GM23338 (cell line): ENCODE data around the gene HIVEP3. TPM values are rescaled to one million over a fixed set of nuclear protein-coding genes. Genes with fewer than 3 reads are reported as not detected.

ENCODE experiments used
- ATAC-seq: fragments of 200-7000 bp; cut with Tn5 transposase; 3 replicates; pipeline ENCODE4 v1.9.1; 2020
- DNase-seq: peaks from one replicate; pipeline ENCODE4 v3.0.0-alpha.2; 2015; ENCODE audit warnings: low spot score
- H2AFZ ChIP-seq: fragments of 200-600 bp; sonication (generic); 2 replicates; pipeline ENCODE4 v1.8.0; 2016; ENCODE audit warnings: antibody characterized with exemption, mild to moderate bottlenecking, moderate library complexity
- H3F3A ChIP-seq: fragments of 200-600 bp; sonication (generic); replicated peaks from 2 replicates; pipeline ENCODE4 v1.8.0; 2017; ENCODE audit warnings: antibody characterized with exemption, mixed run types, low read depth
- H3K27ac ChIP-seq: fragments of 200-600 bp; sonication (generic); 2 replicates; pipeline ENCODE4 v1.6.1; 2016; ENCODE audit warnings: low read depth
- H3K27me3 ChIP-seq: fragments of 200-600 bp; sonication (generic); 2 replicates; pipeline ENCODE4 v1.8.0; 2016; ENCODE audit warnings: mild to moderate bottlenecking, mixed run types, moderate library complexity; ENCODE audit not compliant: insufficient read depth
- H3K36me3 ChIP-seq: fragments of 200-600 bp; sonication (generic); 2 replicates; pipeline ENCODE4 v1.8.0; 2016; ENCODE audit warnings: mild to moderate bottlenecking; ENCODE audit not compliant: insufficient read depth
- H3K4me1 ChIP-seq: fragments of 200-600 bp; sonication (generic); 2 replicates; pipeline ENCODE4 v1.8.0; 2016; ENCODE audit warnings: mild to moderate bottlenecking, moderate library complexity; ENCODE audit not compliant: insufficient read depth
- H3K4me2 ChIP-seq: fragments of 200-600 bp; sonication (generic); 2 replicates; pipeline ENCODE4 v1.7.1; 2017; ENCODE audit warnings: mixed run types
- H3K4me3 ChIP-seq: fragments of 200-600 bp; sonication (generic); 2 replicates; pipeline ENCODE4 v1.6.1; 2016; ENCODE audit warnings: mixed run types
- H3K79me2 ChIP-seq: fragments of 200-600 bp; sonication (generic); replicated peaks from 2 replicates; pipeline ENCODE4 v1.8.0; 2017; ENCODE audit warnings: mild to moderate bottlenecking; ENCODE audit not compliant: insufficient read depth
- H3K9me2 ChIP-seq: fragments of 200-600 bp; sonication (generic); 2 replicates; pipeline ENCODE4 v1.8.0; 2017; ENCODE audit not compliant: insufficient read depth
- H4K20me1 ChIP-seq: fragments of 200-600 bp; sonication (generic); replicated peaks from 2 replicates; pipeline ENCODE4 v1.8.0; 2017; ENCODE audit warnings: mild to moderate bottlenecking; ENCODE audit not compliant: insufficient read depth
- H3K27ac Mint-ChIP-seq: 2 replicates; pipeline ENCODE4 v1.8.0; 2020; ENCODE audit warnings: inconsistent platforms, mild to moderate bottlenecking, moderate library complexity, mixed read lengths
- H3K27me3 Mint-ChIP-seq: 3 replicates; pipeline ENCODE4 v1.8.0; 2022; ENCODE audit warnings: low read depth, mild to moderate bottlenecking, moderate library complexity, mixed read lengths, inconsistent platforms; ENCODE audit not compliant: insufficient read depth, poor library complexity
- H3K36me3 Mint-ChIP-seq: 3 replicates; pipeline ENCODE4 v1.8.0; 2021; ENCODE audit warnings: low read depth, mild to moderate bottlenecking, inconsistent platforms, moderate library complexity, mixed read lengths
- H3K4me1 Mint-ChIP-seq: 3 replicates; pipeline ENCODE4 v1.8.0; 2020; ENCODE audit warnings: mild to moderate bottlenecking, inconsistent platforms, mixed read lengths
- H3K4me3 Mint-ChIP-seq: 3 replicates; pipeline ENCODE4 v1.8.0; 2021; ENCODE audit warnings: moderate library complexity, mild to moderate bottlenecking, inconsistent platforms, mixed read lengths
- H3K9me3 Mint-ChIP-seq: 3 replicates; pipeline ENCODE4 v1.8.0; 2020; ENCODE audit warnings: moderate library complexity, mild to moderate bottlenecking, inconsistent platforms, mixed read lengths
- CREB1 ChIP-seq: fragments of 250-450 bp; sonication (Bioruptor Pico); IDR thresholded peaks from 2 replicates; pipeline ENCODE4 v1.5.0; 2020; ENCODE audit warnings: low read depth, mild to moderate bottlenecking, moderate library complexity
- CTCF ChIP-seq, 2 experiments: fragments of 200-600 bp in 1 of 2; sonication (generic) in 1 of 2; conservative IDR thresholded peaks; 2 replicates each; pipeline versions ENCODE4 v1.5.1 to v1.6.1; 2016 to 2017; ENCODE audit warnings: antibody characterized with exemption in 2 of 2, low read depth in 2 of 2, mild to moderate bottlenecking in 2 of 2, moderate library complexity in 1 of 2
- ETS1 ChIP-seq: IDR thresholded peaks from 2 replicates; pipeline ENCODE4 v1.6.1; 2016; ENCODE audit warnings: antibody characterized with exemption
- EZH2 ChIP-seq: fragments of 200-600 bp; sonication (generic); IDR thresholded peaks from one replicate; pipeline ENCODE4 v1.8.0; 2017; ENCODE audit warnings: antibody characterized with exemption, mild to moderate bottlenecking, low read depth; ENCODE audit not compliant: unreplicated experiment
- EZH2phosphoT487 ChIP-seq: fragments of 200-600 bp; sonication (generic); IDR thresholded peaks from one replicate; pipeline ENCODE4 v1.8.1; 2018; ENCODE audit warnings: antibody characterized with exemption; ENCODE audit not compliant: unreplicated experiment
- JUNB ChIP-seq: IDR thresholded peaks from one replicate; pipeline ENCODE4 v1.6.1; 2016; ENCODE audit warnings: antibody characterized with exemption; ENCODE audit not compliant: unreplicated experiment
- NANOG ChIP-seq: IDR thresholded peaks from 2 replicates; pipeline ENCODE4 v1.6.1; 2016; ENCODE audit warnings: antibody characterized with exemption, borderline replicate concordance
- POLR2AphosphoS5 ChIP-seq: IDR thresholded peaks from 2 replicates; pipeline ENCODE4 v1.6.1; 2016; ENCODE audit warnings: antibody characterized with exemption, low read depth
- REST ChIP-seq: IDR thresholded peaks from one replicate; pipeline ENCODE4 v1.6.1; 2018; ENCODE audit warnings: antibody characterized with exemption; ENCODE audit not compliant: unreplicated experiment
- STAT1 ChIP-seq: IDR thresholded peaks from one replicate; pipeline ENCODE4 v1.6.1; 2016; ENCODE audit warnings: antibody characterized with exemption; ENCODE audit not compliant: unreplicated experiment
- ZNF114 ChIP-seq: fragments of 250-450 bp; sonication (Bioruptor Pico); IDR thresholded peaks from 2 replicates; pipeline ENCODE4 v1.5.0; 2020; ENCODE audit warnings: mild to moderate bottlenecking, moderate library complexity
- ZNF331 ChIP-seq: fragments of 250-450 bp; sonication (Bioruptor Pico); IDR thresholded peaks from 2 replicates; pipeline ENCODE4 v1.5.0; 2020; ENCODE audit warnings: low read depth, mild to moderate bottlenecking, moderate library complexity
- ZNF462 ChIP-seq: fragments of 250-450 bp; sonication (Bioruptor Pico); IDR thresholded peaks from 2 replicates; pipeline ENCODE4 v1.5.0; 2020; ENCODE audit warnings: mild to moderate bottlenecking, moderate library complexity
- polyA plus RNA-seq: library from polyadenylated mRNA; unstranded; fragments of >200 nt; fragmentation: Nextera tagmentation; extraction: Ambion mirVana; gene quantifications from 2 replicates; pipeline ENCODE4 v1.2.1, GENCODE V29; 2016
- total RNA-seq: library from RNA; depleted of rRNA; stranded (reverse); fragments of >200 nt; shearing (Covaris generic); gene quantifications from 2 replicates; pipeline ENCODE4 v1.2.3, GENCODE V29; 2014

The HIVEP3 gene
- total and polyA plus RNA-seq, 2 experiments from 2014 or later, result 0.14 to 0.24 TPM

- ATAC-seq, result no peak
- TF ChIP-seq ZNF462, result no peak
- TF ChIP-seq ZNF331, result no peak
- TF ChIP-seq REST, result no peak
- no peak for TF ChIP-seq CREB1 (CRISPR knock-in tag)
- TF ChIP-seq ZNF114, result no peak
- TF ChIP-seq NANOG, result no peak
- TF ChIP-seq JUNB, result no peak
- no peak for TF ChIP-seq STAT1
- TF ChIP-seq POLR2AphosphoS5, result no peak
- TF ChIP-seq EZH2, result no peak
- TF ChIP-seq EZH2phosphoT487, result no peak
- TF ChIP-seq ETS1, result no peak
- no peak for TF ChIP-seq CTCF (conservative IDR thresholded peaks at IDR 0.05; ENCODE audit: low read depth in 2 of 2)
Measured at GRCh38 chr1:41653574-41653973, 265.1 kb downstream of the HIVEP3 start.

More at GRCh38 chr1:41653574-41653973, 265.1 kb downstream of the HIVEP3 start:
- Mint-ChIP-seq H3K4me3 (no peak overlapping the region), H3K4me1 (peaks cover 25% of the 10 kb centered on the region), H3K27ac (no peak overlapping the region), H3K9me3 (no peaks in the 10 kb centered on the region), H3K36me3 (no peaks in the 10 kb centered on the region), H3K27me3 (peaks cover 2% of the 10 kb centered on the region)
- Histone ChIP-seq H4K20me1 (no peaks in the 10 kb centered on the region), H3K4me1 (peaks cover 14% of the 10 kb centered on the region; the same call in 1 of the 2 replicates), H3K27me3 (no peaks in the 10 kb centered on the region), H3K79me2 (no peaks in the 10 kb centered on the region), H3K4me3 (no peak overlapping the region), H3K9me2 (peaks cover 8% of the 10 kb centered on the region; the same call in 1 of the 2 replicates), H3K36me3 (no peaks in the 10 kb centered on the region), H2AFZ (no peak overlapping the region), H3K27ac (no peak overlapping the region), H3F3A (no peaks in the 10 kb centered on the region), H3K4me2 (no peak overlapping the region)
- DNase-seq, result no peak
